Spleen (tissue), 11 donors: ENCODE measurements around the gene BAIAP2L1. TPM values are rescaled to one million over a fixed set of nuclear protein-coding genes. Genes with fewer than 3 reads are reported as not detected.

Experiments
- DNase-seq: peaks from one replicate; pipeline ENCODE4 v3.0.0-alpha.2; 2020
- H3K27ac ChIP-seq, 8 donors: fragments of 200-600 bp; sonication (generic) in 7 of 8; 1 replicate in 4 of 8; 2 replicates in 4 of 8; pipeline versions ENCODE4 v1.5.0 to v1.8.0; 2016 to 2021; ENCODE audit warnings: inconsistent platforms in 4 of 8, mild to moderate bottlenecking in 4 of 8, moderate library complexity in 1 of 8
- H3K27me3 ChIP-seq, 7 donors: fragments of 200-600 bp; sonication (generic) in 6 of 7; replicated peaks in 1 of 7; 1 replicate in 4 of 7; 2 replicates in 3 of 7; pipeline versions ENCODE4 v1.5.0 to v1.8.0; 2016 to 2021; ENCODE audit warnings: inconsistent platforms in 3 of 7, mild to moderate bottlenecking in 1 of 7
- H3K36me3 ChIP-seq, 6 donors: fragments of 200-600 bp; sonication (generic) in 5 of 6; 1 replicate in 4 of 6; 2 replicates in 2 of 6; pipeline versions ENCODE4 v1.5.0 to v1.8.0; 2016 to 2021; ENCODE audit warnings: inconsistent platforms in 2 of 6
- H3K4me1 ChIP-seq, 6 donors: fragments of 200-600 bp; sonication (generic) in 5 of 6; 1 replicate in 3 of 6; 2 replicates in 3 of 6; pipeline versions ENCODE4 v1.5.0 to v1.8.0; 2016 to 2021; ENCODE audit warnings: inconsistent platforms in 3 of 6
- H3K4me3 ChIP-seq, 8 donors: fragments of 200-600 bp; sonication (generic) in 7 of 8; 1 replicate in 4 of 8; 2 replicates in 4 of 8; pipeline versions ENCODE4 v1.5.0 to v1.8.0; 2016 to 2021; ENCODE audit warnings: inconsistent platforms in 4 of 8, mild to moderate bottlenecking in 4 of 8, moderate library complexity in 2 of 8
- H3K9me3 ChIP-seq, 8 donors: fragments of 200-600 bp; sonication (generic) in 7 of 8; 1 replicate in 4 of 8; 2 replicates in 4 of 8; pipeline versions ENCODE4 v1.5.0 to v1.8.0; 2016 to 2021; ENCODE audit warnings: inconsistent platforms in 4 of 8
- POLR2A ChIP-seq, 3 donors: fragments of 450-650 bp; IDR thresholded peaks; one replicate each; pipeline ENCODE4 v1.5.1; 2017; ENCODE audit warnings: antibody characterized with exemption in 3 of 3, mild to moderate bottlenecking in 1 of 3
- POLR2AphosphoS5 ChIP-seq, 3 donors: sonication (generic); formaldehyde crosslinking; IDR thresholded peaks; one replicate each; pipeline ENCODE4 v1.5.1; 2017; ENCODE audit warnings: antibody characterized with exemption in 3 of 3
- WGBS, 5 donors: extraction: QIAGEN DNeasy Blood & Tissue Kit in 3 of 5; methylation state at CpG; one replicate each; pipeline versions ENCODE4 v1.1.5 to v1.1.7; 2013 to 2018; 5-methylcytosine and 5-hydroxymethylcytosine counted together
- intact Hi-C: fragments of 100-400 bp; cut with DNase I; formaldehyde crosslinking; loops from one replicate; pipeline ENCODE4 v1.15.0; 2023; ENCODE audit warnings: low total_unique reads
- polyA plus RNA-seq, 3 donors: library from polyadenylated mRNA; stranded (reverse); fragments of 200-250 nt; gene quantifications; one replicate each; pipeline ENCODE4 v1.2.1, GENCODE V29; 2013
- total RNA-seq, 7 donors: library from RNA; depleted of rRNA in 3 of 7; stranded (reverse); fragments of >200 nt in 3 of 7; fragmentation: NEBNext Ultra II Directional in 4 of 7; extraction: Animal tissue kit (Norgen Biotek cat#: 25700) in 4 of 7; gene quantifications; one replicate each; pipeline versions ENCODE4 v1.1.0 to v1.2.1, GENCODE V29; 2016 to 2021
- TF ChIP-seq, protein P1 (sequence below), 11 experiments: fragments of 200-600 bp in 7 of 11; fragments of 450-650 bp in 4 of 11; sonication (generic) in 4 of 11; IDR thresholded peaks in 8 of 11; conservative IDR thresholded peaks in 3 of 11; 1 replicate in 7 of 11; 2 replicates in 4 of 11; pipeline versions ENCODE4 v1.4.0 to v1.8.0; 2016 to 2021; ENCODE audit warnings: antibody characterized with exemption in 11 of 11, inconsistent platforms in 4 of 11, mild to moderate bottlenecking in 1 of 11
- donor health status: healthy with polysubstance abuse.
- donor health status: DM: no; HTN: no; CAD: no; lungs with moderate emphysema.
- donor health status: DM: no; HTN: no; CAD: no.
- donor health status: Bipolar disorder and iron deficiency.
- donor health status: healthy.
- donor health status: DM: no; HTN: no; CAD: no.
- donor health status: DM: yes; HTN: yes; CAD: no.

The BAIAP2L1 gene
- total and polyA plus RNA-seq, 10 donors: 0.72 to 2.6 (median 1.5) TPM

DNA sequence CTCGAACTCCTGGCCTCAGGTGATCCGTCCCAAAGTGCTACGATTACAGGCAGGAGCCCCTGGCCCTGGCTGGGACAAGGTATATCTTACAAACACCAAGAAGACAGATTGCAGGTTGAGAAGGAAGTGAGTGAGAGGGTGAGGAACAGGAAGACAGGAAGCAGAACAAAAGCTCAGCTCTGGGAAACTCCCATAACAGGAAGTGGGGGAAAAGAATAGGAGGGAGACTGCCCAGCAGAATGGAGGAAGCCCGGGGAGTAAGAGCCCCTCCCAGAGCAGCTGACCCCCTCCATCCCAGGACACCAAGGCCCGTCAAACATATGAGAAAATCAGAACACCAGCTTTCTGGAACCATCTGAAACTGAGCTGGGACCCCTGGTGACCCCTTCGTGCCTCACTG is 151.8 kb downstream of the BAIAP2L1 start:
- no peaks in the 10 kb centered on the region for H3K27me3 ChIP-seq
- H3K9me3 ChIP-seq: no peaks in the 10 kb centered on the region
- DNase-seq: no peak
- H3K36me3 ChIP-seq: peaks cover 0 to 47% (median 7%) of the 10 kb centered on the region in 6 donors
- peak overlapping the region; percentile 9 to 93 (median 88) for H3K27ac ChIP-seq
- TF ChIP-seq POLR2A (IDR thresholded peaks at IDR 0.05) (no peak), POLR2AphosphoS5 (IDR thresholded peaks at IDR 0.05) (peak in 1 of 3 donors; percentile 8)
- intact Hi-C loops: no loop called here
- peak overlapping the region in 1 of 8 donors; percentile 17 for H3K4me3 ChIP-seq
- peaks cover 35 to 92% (median 71%) of the 10 kb centered on the region in 6 donors for H3K4me1 ChIP-seq
- 60 to 74% (median 64%) methylated on average over 6 of the region's 6 CpGs for WGBS, 5 donors

DNA sequence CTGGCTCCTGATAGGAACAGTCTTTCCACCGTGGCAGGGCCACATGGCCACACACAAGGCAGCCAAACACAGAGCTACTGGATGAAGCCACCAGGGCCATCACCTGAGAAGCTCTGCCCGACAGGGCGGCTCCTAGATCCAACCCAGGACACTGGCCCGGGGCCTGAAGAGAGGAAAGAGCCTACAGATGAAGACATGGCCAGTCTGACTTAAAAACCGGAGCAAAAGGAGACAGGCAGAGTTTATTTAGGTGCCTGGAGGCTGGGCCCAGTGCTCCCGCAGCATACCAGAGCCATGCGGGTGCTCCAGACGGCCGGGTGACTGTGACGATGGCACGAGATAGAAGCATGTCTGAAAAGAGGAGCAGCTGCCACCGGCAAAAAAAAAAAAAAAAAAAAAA is 152.7 kb downstream of the BAIAP2L1 start:
- H3K27ac ChIP-seq: peak overlapping the region in 4 of 8 donors; percentile 65 to 93 (median 90)
- WGBS, 5 donors: 90 to 95% (median 93%) methylated on average over 12 of the region's 12 CpGs
- no peak overlapping the region for H3K4me3 ChIP-seq
- TF ChIP-seq, protein P1, sequence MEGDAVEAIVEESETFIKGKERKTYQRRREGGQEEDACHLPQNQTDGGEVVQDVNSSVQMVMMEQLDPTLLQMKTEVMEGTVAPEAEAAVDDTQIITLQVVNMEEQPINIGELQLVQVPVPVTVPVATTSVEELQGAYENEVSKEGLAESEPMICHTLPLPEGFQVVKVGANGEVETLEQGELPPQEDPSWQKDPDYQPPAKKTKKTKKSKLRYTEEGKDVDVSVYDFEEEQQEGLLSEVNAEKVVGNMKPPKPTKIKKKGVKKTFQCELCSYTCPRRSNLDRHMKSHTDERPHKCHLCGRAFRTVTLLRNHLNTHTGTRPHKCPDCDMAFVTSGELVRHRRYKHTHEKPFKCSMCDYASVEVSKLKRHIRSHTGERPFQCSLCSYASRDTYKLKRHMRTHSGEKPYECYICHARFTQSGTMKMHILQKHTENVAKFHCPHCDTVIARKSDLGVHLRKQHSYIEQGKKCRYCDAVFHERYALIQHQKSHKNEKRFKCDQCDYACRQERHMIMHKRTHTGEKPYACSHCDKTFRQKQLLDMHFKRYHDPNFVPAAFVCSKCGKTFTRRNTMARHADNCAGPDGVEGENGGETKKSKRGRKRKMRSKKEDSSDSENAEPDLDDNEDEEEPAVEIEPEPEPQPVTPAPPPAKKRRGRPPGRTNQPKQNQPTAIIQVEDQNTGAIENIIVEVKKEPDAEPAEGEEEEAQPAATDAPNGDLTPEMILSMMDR (IDR thresholded peaks at IDR 0.05 in 8 of 11, conservative IDR thresholded peaks at IDR 0.05 in 3 of 11): no peak
- no peak for TF ChIP-seq POLR2A (IDR thresholded peaks at IDR 0.05)
- no peak for TF ChIP-seq POLR2AphosphoS5 (IDR thresholded peaks at IDR 0.05)
- H3K4me1 ChIP-seq: peaks cover 35 to 82% (median 64%) of the 10 kb centered on the region in 6 donors
- no peaks in the 10 kb centered on the region for H3K9me3 ChIP-seq
- intact Hi-C loops: no loop called here
- peaks cover 0 to 57% (median 16%) of the 10 kb centered on the region in 6 donors for H3K36me3 ChIP-seq
- DNase-seq: no peak
- H3K27me3 ChIP-seq: no peaks in the 10 kb centered on the region

DNA sequence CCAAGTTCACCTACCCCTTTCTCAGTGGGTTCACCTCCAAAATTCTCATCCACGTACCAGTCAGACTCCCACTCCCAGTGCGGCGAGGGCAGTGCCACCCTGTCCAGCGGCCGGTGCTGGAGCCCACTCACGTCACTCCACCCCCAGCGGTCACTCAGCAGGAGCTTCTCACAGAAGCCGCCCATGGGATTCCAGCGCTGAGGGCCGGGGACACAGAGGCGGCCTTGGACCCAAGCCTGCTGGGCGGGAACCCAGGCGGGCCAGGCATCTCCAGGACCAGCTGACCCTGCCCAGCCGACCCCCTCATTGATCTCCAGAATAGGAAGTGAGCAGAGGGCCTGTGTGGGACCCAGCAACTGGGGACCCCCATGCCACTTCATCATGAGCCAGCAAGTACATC is 156.0 kb downstream of the BAIAP2L1 start:
- DNase-seq: no peak
- intact Hi-C loops: no loop called here
- Histone ChIP-seq H3K36me3 (peaks cover 0 to 85% (median 35%) of the 10 kb centered on the region in 6 donors), H3K4me1 (peaks cover 13 to 54% (median 38%) of the 10 kb centered on the region in 6 donors), H3K27ac (peak overlapping the region in 2 of 8 donors; percentile 66 to 74), H3K9me3 (no peaks in the 10 kb centered on the region), H3K27me3 (no peaks in the 10 kb centered on the region), H3K4me3 (no peak overlapping the region)
- WGBS, 5 donors: 93 to 99% (median 95%) methylated on average over 5 to 14 of the region's 14 CpGs
- no peak for TF ChIP-seq POLR2A (IDR thresholded peaks at IDR 0.05)
- TF ChIP-seq, protein P1 (IDR thresholded peaks at IDR 0.05 in 8 of 11, conservative IDR thresholded peaks at IDR 0.05 in 3 of 11): no peak
- TF ChIP-seq POLR2AphosphoS5 (IDR thresholded peaks at IDR 0.05): peak in 1 of 3 donors; percentile 13

DNA sequence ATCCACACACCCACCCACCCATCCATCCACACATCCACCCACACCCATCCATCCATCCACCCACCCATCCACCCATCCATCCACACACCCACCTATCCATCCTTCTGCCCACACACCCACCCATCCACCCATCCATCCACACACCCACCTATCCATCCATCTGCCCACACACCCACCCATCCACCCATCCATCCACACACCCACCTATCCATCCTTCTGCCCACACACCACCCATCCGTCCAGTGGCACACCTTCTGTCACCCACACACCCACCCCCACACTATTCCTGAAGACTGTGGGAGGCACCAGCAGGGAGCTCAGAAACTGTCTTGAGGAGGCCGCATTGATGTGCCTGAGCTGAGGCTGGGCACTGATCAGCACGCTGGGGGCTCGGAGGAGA is 158.0 kb downstream of the BAIAP2L1 start:
- Histone ChIP-seq H3K4me3 (no peak overlapping the region), H3K9me3 (no peaks in the 10 kb centered on the region), H3K4me1 (peaks cover 0 to 35% (median 21%) of the 10 kb centered on the region in 6 donors), H3K27ac (no peak overlapping the region), H3K27me3 (no peaks in the 10 kb centered on the region), H3K36me3 (peaks cover 0 to 90% (median 54%) of the 10 kb centered on the region in 6 donors)
- WGBS, 5 donors: 90 to 100% (median 93%) methylated on average over 3 to 4 of the region's 4 CpGs
- TF ChIP-seq POLR2AphosphoS5 (IDR thresholded peaks at IDR 0.05) (no peak), POLR2A (IDR thresholded peaks at IDR 0.05) (no peak)
- TF ChIP-seq, protein P1 (IDR thresholded peaks at IDR 0.05 in 8 of 11, conservative IDR thresholded peaks at IDR 0.05 in 3 of 11): no peak
- DNase-seq: no peak
- intact Hi-C loops: no loop called here
